Stomach (tissue), 4 donors: ENCODE measurements around the gene CELF2.

Experiments used
- CTCF ChIP-seq, 7 experiments: fragments of 450-650 bp in 4 of 7; fragments of 200-600 bp in 3 of 7; sonication (generic) in 3 of 7; IDR thresholded peaks; one replicate each; pipeline ENCODE4 v1.5.1; 2016 to 2019; ENCODE audit warnings: antibody characterized with exemption in 7 of 7, control low read depth in 2 of 7, mild to moderate bottlenecking in 1 of 7
- EP300 ChIP-seq: sonication (generic); formaldehyde crosslinking; IDR thresholded peaks from one replicate; pipeline ENCODE4 v1.6.1; 2017; ENCODE audit warnings: antibody characterized with exemption
- POLR2A ChIP-seq, 4 donors: fragments of 450-650 bp; IDR thresholded peaks; one replicate each; pipeline ENCODE4 v1.6.1; 2016; ENCODE audit warnings: antibody characterized with exemption in 4 of 4, control low read depth in 2 of 4, mild to moderate bottlenecking in 1 of 4, moderate library complexity in 1 of 4
- POLR2AphosphoS5 ChIP-seq, 3 donors: sonication (generic); formaldehyde crosslinking; IDR thresholded peaks; one replicate each; pipeline ENCODE4 v1.6.1; 2016; ENCODE audit warnings: antibody characterized with exemption in 3 of 3

- no peak for TF ChIP-seq CTCF (IDR thresholded peaks at IDR 0.05)
- no peak for TF ChIP-seq POLR2A (IDR thresholded peaks at IDR 0.05)
- no peak for TF ChIP-seq EP300
- no peak for TF ChIP-seq POLR2AphosphoS5 (IDR thresholded peaks at IDR 0.05)
Observed at GRCh38 chr10:11142777-11143176, 125.1 kb downstream of the CELF2 start.
